Forelimb muscle (tissue), 1 donor: ENCODE data around the gene CCDC134. TPM values are rescaled to one million over a fixed set of nuclear protein-coding genes. Genes with fewer than 3 reads are reported as not detected.
"Not testable (repeated sequence)": the region's sequence is repeated elsewhere in the genome, so short reads cannot be mapped to it uniquely, and the experiment has no call there.

Source experiments
- DNase-seq: peaks from one replicate; pipeline ENCODE4 v3.0.0-alpha.2; 2013; ENCODE audit warnings: low read depth
- polyA plus RNA-seq: library from polyadenylated mRNA; unstranded; fragments of 120-200 nt; gene quantifications from one replicate; pipeline ENCODE4 v1.2.1, GENCODE V29; 2013; ENCODE audit not compliant: insufficient read length

Gene CCDC134
- polyA plus RNA-seq, 1 donor, result 9.4 TPM

DNA sequence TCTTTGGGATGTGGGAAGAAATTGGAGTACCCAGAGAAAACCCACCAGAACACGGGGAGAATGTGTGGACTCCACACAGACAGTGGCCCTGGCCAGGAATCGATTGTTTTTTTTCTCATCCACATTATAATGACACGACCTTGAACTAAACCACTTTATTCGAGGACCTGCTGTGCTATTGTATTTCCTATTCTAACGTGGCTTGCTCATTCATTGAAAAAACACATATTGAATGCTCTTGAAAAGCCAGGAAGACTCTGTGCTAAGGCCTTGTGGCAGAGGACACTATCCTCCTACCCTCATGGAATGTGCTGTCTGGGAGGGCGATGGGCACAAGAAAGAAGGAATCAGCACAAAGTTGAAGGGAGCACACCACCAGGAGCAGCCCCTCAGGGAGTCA, 23.3 kb downstream of the CCDC134 start:
- no peak for DNase-seq

DNA sequence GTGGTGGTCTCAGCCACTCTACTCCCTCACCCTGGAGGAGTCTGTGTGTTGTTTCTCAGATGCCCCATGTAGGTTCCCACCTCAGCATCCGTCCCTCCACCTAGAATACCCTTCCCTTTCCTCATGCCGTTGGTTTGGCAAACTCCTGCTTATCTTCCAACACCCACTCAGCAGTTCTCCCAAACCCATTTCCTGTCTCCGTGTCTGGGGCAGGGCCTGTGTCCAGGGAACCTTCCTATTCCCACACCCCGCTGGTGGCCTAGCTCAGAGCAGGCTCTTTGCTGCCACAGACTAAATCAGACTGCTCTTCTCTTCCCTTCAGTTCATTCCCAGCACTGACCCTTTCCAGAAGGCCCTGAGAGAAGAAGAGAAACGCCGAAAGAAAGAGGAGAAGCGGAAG, 24.9 kb downstream of the CCDC134 start:
- no peak for DNase-seq

DNA sequence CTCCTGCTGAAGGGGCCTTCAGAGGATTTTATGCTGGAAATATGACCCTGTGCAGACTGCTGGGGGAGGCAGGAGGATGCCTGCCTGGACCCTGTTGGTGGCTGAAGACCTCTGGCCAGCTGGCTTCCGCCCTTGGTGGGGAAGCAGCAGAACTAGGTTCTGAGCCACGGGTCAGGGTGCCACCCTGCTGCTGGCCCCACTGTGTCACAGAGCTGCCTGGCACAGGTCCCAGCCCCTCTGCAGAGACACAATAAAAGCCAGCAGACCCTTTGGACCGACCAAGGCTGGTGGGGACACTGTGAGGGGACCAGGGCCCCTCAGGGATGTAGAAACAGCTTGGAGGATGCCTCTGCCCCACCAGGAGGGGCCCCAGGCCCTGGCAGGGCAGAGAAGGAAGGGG, 25.5 kb downstream of the CCDC134 start:
- no peak for DNase-seq

DNA sequence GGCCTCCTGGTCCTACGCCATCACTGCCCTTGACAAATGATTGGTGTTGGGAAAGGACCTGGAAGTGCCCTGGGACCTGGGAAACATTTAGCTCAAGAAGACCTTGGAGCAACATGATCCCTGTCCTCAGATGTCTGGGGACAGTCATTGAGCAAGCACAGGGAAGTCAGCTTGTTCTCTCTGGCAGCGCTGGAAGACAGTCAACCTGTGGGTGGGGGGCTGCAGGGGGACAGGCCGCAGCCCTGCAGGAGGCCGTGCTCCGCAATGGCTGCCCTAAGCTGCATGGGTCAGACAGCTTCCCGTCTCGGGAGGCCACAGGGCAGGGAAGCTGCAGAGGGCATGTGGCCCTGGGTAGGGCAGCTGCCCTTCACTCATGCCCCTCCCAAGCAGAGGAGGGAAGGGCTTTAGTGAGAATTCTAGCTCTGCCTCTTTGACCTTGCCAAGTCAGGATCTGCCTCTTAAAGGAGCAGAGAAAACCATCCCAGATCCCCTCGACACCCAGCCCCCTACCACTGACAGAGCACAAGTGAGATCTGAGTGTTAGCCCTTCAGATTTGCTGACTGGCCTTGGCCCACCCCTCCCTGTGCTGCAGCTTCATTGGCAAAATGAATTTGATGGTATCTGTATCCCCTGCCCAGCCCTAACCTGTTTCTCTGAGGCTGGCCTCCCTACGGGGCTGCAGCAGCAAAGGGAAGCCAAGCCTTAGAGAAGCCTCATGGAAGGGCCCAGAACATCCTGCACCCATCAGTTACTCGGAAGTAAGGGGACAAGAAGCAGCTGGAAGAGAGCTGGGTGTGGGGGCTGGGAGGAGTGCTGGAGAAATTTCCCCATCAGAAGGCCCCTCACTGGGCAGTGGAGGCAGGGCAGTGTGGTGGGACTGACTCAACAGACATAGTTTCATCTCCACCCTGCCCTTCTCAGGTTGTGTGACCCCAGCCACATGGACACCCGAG, 26.2 kb downstream of the CCDC134 start:
- no peak for DNase-seq

DNA sequence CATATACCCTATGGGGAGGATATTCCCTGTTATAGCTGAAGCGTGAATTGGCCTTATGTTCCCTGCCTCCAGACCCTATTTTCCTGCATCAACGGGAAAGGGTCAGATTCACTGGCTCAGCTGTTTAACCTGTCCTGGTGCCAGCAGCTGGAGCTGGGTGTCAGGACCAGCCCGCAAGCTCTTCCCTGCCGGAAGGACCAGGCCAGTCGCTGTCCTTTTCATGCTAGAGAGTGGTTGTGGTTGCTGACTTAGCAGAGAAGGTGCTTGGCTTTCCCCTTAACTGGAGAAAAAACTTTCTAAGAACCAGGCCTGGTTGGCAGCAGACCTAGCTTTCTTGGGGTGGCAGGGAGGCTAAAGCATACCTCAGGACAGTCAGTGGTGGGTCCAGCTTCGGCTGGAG, 27.2 kb downstream of the CCDC134 start:
- no peak for DNase-seq

- no peak for DNase-seq
Observed at GRCh38 chr22:41828516-41828915, 28.0 kb downstream of the CCDC134 start.

DNA sequence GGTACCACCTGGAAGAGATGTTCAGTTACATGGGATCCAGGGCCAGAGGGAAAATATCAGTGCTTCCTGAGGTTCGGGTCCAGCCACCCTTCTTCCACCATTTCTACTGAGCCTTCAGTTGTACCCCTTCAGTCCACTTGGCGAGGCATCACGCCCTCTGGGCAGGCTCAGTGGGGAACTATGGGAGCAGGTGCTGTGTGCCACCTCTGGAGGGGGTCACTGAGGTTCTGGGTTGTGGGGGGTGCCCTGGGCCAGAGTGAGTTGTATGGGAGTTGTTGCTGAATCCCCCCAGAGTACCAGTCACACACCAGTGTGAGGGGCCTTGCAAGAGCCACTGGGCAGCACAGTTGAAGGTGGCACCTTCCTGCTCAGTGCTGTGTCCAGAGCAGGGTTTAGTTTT, 29.7 kb downstream of the CCDC134 start:
- no peak for DNase-seq

DNA sequence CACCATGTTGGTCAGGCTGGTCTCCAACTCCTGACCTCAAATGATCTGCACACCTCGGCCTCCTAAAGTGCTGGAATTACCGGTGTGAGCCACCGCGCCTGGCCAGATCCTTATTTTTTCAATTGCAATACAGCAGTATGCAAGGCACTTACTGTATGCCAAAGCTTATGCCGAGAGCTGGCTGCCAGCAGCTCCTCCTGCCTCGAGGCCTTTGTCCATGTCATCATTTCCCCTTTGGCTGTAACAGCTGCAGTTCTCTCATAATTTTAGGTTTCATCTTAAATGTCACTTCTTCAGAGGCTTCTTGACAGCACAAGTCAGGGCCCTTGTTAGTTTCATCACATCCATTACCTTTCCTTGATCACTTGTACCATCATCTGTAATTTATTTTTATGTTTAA, 30.9 kb downstream of the CCDC134 start:
- no peak for DNase-seq

DNA sequence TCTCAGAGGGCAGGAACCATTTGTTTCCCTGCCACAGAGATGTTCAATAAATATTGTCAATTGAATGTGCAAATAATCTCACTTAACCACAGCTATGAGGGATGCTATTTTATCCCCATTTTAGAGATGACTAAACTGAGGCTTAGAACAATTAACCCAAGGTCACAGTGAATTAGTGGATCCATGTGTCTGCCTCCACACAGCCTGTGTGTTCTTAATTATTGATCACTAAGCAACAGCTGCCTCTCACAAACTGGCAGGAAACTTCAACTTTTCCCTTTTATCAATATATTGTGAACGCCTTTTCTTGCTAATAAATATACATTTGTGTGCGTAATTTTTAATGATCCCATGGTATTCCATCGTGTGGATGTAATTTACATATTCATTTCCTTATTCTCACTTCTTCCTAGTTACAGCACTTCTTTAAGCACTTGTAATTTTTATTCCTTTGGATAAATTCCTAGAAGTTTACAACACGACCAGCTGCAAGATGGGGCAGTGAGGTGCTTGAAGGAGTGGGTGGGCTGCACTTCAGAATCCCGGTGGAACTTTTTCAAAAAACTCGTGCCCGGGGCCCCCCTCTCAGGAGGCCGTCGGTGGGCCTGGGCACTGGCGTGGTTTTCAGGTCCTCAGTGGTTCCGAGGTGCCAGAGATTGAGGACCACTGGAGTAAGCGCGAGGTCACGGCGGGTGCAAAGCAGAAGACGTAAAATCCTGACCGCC, 31.5 kb downstream of the CCDC134 start:
- no peak for DNase-seq

DNA sequence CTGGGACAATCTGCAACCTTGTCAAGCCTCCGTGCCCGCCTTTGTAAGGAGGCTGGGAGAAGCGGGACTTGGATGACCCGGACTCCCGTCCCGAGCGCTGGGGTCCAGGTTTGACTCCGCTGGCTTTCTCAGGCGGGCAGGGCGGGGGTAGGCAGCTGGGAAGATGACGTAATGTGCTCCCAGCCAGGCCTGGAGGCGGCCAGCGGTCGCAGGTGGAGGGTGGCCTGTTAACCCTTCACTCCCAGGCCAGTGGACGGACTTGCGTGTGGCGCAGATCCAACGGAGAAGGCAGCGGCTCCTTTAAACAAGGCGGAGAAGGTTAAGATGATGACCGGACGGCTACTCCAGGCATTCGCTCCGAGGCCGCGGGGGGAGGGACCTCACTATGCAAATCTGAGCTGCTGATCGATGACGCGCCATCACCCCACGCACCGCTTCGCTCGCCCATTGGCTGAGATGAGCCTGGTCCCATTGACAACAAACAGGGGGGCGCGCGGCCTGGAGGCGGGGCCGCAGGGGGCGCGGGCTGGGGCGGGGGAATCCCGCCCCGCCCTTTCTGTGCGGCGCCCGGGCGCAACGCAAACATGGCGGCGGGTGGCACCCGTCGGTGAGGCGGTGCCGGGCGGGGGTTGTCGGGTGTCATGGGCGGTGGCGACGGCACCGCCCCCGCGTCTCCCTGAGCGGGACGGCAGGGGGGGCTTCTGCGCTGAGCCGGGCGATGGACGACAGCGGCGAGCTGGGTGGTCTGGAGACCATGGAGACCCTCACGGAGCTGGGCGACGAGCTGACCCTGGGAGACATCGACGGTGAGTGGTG, 32.3 kb downstream of the CCDC134 start, which contains the start of gene SREBF2:
Gene SREBF2, plus strand, starts transcription at position 553 of the 816 bp plus-strand sequence. Its CDS starts 166 bp downstream, at position 719.
- DNase-seq, result peak; percentile 97

DNA sequence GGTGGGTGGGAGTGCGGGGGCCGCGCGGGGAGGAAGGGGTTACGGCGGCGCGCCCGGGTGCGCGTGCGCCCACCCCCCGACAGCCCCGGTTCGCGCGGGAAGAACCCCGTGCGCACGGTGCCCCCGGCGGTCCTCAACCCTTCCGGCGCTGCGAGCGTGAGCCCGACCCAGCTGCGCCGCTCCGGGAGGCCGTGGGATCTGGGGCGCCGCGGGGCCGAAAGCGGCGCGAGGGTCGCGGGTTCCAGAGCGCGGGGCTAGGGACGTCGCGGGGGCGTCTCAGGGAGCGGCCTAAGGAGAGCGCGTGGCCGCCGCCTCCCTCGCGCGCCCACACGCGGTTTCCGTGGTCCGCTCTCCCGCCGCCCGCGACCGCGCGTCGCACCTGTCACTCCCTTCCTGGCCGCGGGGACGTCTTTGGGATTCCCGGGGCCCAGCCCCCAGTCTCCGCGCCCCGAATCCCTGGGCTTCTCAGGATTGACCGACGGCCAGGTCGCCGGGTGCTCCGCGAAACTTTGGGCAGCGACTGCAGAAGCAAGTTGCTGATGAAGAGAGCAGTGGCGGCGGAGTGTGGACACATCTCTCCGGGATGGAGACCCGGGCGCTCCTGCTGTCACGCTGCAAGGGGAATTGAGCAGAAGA, 33.0 kb downstream of the CCDC134 start:
- DNase-seq, result no peak

GRCh38 chr22:41834005-41834944, 33.8 kb downstream of the CCDC134 start:
- no peak for DNase-seq

DNA sequence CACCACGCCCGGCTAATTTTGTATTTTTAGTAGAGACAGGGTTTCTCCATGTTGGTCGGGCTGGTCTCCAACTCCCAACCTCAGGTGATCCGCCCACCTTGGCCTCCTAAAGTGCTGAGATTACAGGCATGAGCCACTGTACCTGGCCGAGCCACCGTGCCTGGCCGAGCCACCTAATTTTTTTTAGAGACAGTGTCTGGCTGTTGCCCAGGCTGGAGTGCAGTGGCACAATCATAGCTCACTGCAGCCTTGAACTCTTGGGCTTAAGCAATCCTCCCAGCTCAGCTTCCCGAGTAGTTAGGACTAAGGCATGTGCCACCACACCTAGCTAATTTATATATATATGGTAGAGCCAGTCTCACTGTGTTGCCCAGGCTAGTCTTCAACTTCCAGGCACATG, 35.0 kb downstream of the CCDC134 start:
- not testable (repeated sequence) for DNase-seq

DNA sequence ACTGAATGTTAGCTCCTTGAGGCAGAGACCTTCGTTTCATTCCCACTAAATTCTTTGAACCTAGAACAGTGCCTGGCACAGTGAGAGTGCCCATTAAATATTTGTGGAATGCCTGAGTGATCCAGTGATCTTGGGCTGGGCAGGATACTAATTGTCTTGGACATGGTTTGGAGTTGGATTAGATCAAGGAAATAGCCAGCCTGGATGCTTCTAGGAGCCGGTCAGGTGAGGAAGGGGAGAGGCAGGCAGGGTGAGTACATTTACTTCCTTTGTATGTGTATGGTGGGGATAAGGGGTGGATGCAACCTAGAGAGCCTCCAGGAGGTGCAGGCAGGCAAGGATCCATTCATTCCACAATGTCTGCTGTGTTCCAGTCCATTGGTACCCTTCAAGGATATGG, 36.1 kb downstream of the CCDC134 start:
- no peak for DNase-seq

GRCh38 chr22:41838842-41839618, 38.6 kb downstream of the CCDC134 start:
- no peak for DNase-seq

DNA sequence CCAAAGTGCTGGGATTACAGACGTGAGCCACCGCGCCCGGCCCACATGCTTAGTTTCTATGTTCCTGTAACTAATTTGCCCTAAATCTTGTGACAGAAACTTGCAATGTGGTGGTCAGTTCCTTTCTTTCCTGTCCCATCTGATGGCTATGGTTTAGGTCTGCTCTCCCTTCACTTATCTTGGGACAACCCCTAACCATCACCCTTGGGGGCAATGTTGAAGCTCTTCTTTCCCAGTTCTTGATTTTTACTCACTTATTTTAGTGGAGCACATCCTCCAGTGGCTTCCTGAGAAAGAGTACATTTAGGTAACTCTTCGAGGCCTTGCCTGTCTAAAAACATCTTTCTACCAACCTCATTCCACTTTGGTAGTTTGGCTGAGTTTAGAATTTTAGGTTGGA, 39.7 kb downstream of the CCDC134 start:
- DNase-seq, result no peak

- DNase-seq, result no peak
Observed at GRCh38 chr22:41841085-41841712, 40.7 kb downstream of the CCDC134 start.

DNA sequence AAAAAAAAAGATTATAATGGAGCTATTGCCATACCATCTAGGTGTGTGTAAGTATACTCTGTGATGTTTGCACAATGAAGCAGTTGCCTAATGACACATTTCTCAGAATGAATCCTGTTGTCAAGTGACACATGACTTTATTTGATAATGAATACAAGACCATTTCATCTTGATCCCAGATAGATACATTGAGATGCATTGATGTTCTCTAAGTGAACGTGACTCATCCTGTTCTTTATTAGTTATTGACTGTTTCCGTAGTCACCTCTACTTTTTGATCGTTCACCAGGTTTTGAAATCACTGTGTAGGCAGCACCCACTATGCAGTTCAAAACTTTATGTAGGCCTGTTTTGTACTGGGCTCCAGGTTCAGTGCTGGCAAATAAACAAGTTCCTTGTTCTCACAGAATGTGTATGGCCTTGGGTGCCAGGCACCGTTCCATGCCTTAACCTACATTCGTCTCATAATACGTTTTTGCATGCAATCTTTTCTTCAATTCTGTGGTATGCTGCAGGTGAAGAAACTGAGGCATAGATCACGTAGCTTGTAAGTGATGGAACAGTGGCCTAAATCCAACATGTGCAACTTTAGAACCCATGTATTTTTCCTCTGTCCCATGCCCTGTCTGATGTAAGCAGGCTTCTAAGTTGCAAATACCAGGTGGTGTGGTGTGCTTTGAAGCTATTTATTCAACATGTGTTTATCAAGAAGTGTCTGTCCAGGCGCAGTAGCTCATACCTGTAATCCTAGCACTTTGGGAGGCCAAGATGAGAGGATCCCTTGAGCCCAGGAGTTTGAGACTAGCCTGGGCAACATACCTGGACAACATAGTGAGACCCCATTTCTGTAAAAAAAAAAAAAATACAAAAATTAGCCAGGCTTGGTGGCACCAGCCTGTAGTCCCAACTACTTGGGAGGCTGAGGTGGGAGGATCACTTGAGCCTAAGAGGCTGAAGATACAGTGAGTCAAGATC, 42.8 kb downstream of the CCDC134 start:
- no peak for DNase-seq
